Activated CD4-positive, alpha-beta T cell treated with anti-CD3 and anti-CD28 coated beads for 48 hours (primary cell): ENCODE measurements around the gene TTC28.
"Not testable (repeated sequence)": the region's sequence is repeated elsewhere in the genome, so short reads cannot be mapped to it uniquely, and the experiment has no call there.

ENCODE experiments used
- DNase-seq: peaks from one replicate; pipeline ENCODE4 v3.0.0-alpha.2; 2020

Gene TTC28

GRCh38 chr22:28123989-28124766 is 555.5 kb downstream of the TTC28 start:
- DNase-seq = no peak

- no peak for DNase-seq
Observed at GRCh38 chr22:28120691-28121592, 558.7 kb downstream of the TTC28 start.

- no peak for DNase-seq
Observed at GRCh38 chr22:28118957-28119631, 560.5 kb downstream of the TTC28 start.

- no peak for DNase-seq
Observed at GRCh38 chr22:28116219-28116673, 563.4 kb downstream of the TTC28 start.

GRCh38 chr22:28115426-28115825 is 564.2 kb downstream of the TTC28 start:
- no peak for DNase-seq

GRCh38 chr22:28112548-28113043 is 567.0 kb downstream of the TTC28 start:
- no peak for DNase-seq

GRCh38 chr22:28112190-28112544 is 567.5 kb downstream of the TTC28 start:
- DNase-seq = no peak

GRCh38 chr22:28111501-28112189 is 568.0 kb downstream of the TTC28 start:
- DNase-seq = no peak

GRCh38 chr22:28108851-28109250 is 570.8 kb downstream of the TTC28 start:
- no peak for DNase-seq

GRCh38 chr22:28106617-28107016 is 573.0 kb downstream of the TTC28 start:
- DNase-seq = no peak

- DNase-seq = no peak
Observed at GRCh38 chr22:28105988-28106387, 573.7 kb downstream of the TTC28 start.

GRCh38 chr22:28105413-28105812 is 574.2 kb downstream of the TTC28 start:
- no peak for DNase-seq

GRCh38 chr22:28103596-28103995 is 576.0 kb downstream of the TTC28 start:
- DNase-seq = no peak

GRCh38 chr22:28102151-28102812 is 577.4 kb downstream of the TTC28 start:
- no peak for DNase-seq

- no peak for DNase-seq
Observed at GRCh38 chr22:28097627-28098026, 582.0 kb downstream of the TTC28 start.

- no peak for DNase-seq
Observed at GRCh38 chr22:28096161-28096560, 583.5 kb downstream of the TTC28 start.

- no peak for DNase-seq
Observed at GRCh38 chr22:28095316-28096095, 584.1 kb downstream of the TTC28 start.

GRCh38 chr22:28094771-28095170 is 584.9 kb downstream of the TTC28 start:
- no peak for DNase-seq

GRCh38 chr22:28093711-28094110 is 585.9 kb downstream of the TTC28 start:
- no peak for DNase-seq

GRCh38 chr22:28091486-28091885 is 588.2 kb downstream of the TTC28 start:
- DNase-seq = no peak

GRCh38 chr22:28089541-28089940 is 590.1 kb downstream of the TTC28 start:
- DNase-seq = not testable (repeated sequence)
